H9 (cell line): ENCODE measurements around the gene BIRC3. TPM values are rescaled to one million over a fixed set of nuclear protein-coding genes. Genes with fewer than 3 reads are reported as not detected.

Source experiments
- DNase-seq: peaks from one replicate; pipeline ENCODE4 v3.0.0-alpha.2; 2017
- H2AFZ ChIP-seq: one replicate; pipeline ENCODE4 v1.6.1; 2013; ENCODE audit warnings: mild to moderate bottlenecking, low read length, control low read depth, moderate library complexity
- H2AK5ac ChIP-seq: 2 replicates; pipeline ENCODE4 v1.6.1; 2013; ENCODE audit warnings: low read length, control low read depth, mixed read lengths; ENCODE audit not compliant: insufficient read length
- H2BK120ac ChIP-seq: one replicate; pipeline ENCODE4 v1.6.1; 2013; ENCODE audit warnings: low read depth, mild to moderate bottlenecking, low read length, control low read depth, inconsistent platforms; ENCODE audit not compliant: poor library complexity, severe bottlenecking
- H2BK12ac ChIP-seq: 2 replicates; pipeline ENCODE4 v1.6.1; 2013; ENCODE audit warnings: low read length, control low read depth, mixed read lengths, low read depth; ENCODE audit not compliant: insufficient read length
- H2BK15ac ChIP-seq: 2 replicates; pipeline ENCODE4 v1.6.1; 2013; ENCODE audit warnings: low read depth, low read length, control low read depth
- H2BK20ac ChIP-seq: one replicate; pipeline ENCODE4 v1.6.1; 2013; ENCODE audit warnings: low read depth, mild to moderate bottlenecking, low read length, control low read depth, inconsistent platforms; ENCODE audit not compliant: poor library complexity, severe bottlenecking
- H2BK5ac ChIP-seq: 2 replicates; pipeline ENCODE4 v1.6.1; 2013; ENCODE audit warnings: low read length, control low read depth, mixed read lengths; ENCODE audit not compliant: insufficient read length
- H3K14ac ChIP-seq: 2 replicates; pipeline ENCODE4 v1.6.1; 2013; ENCODE audit warnings: low read length, control low read depth; ENCODE audit not compliant: insufficient read depth
- H3K18ac ChIP-seq: 2 replicates; pipeline ENCODE4 v1.6.1; 2013; ENCODE audit warnings: low read depth, mild to moderate bottlenecking, mixed read lengths, low read length, control low read depth; ENCODE audit not compliant: insufficient read length
- H3K23ac ChIP-seq: 2 replicates; pipeline ENCODE4 v1.6.1; 2013; ENCODE audit warnings: low read length, control low read depth, mixed read lengths, low read depth; ENCODE audit not compliant: insufficient read length
- H3K23me2 ChIP-seq: 2 replicates; pipeline ENCODE4 v1.6.1; 2013; ENCODE audit warnings: low read depth, mild to moderate bottlenecking, mixed read lengths, low read length, control low read depth; ENCODE audit not compliant: insufficient read length, poor library complexity, severe bottlenecking
- H3K27ac ChIP-seq: 2 replicates; pipeline ENCODE4 v1.5.1; 2013; ENCODE audit warnings: low read length, control low read depth, mixed read lengths, low read depth; ENCODE audit not compliant: insufficient read length
- H3K27me3 ChIP-seq: 2 replicates; pipeline ENCODE4 v1.6.1; 2013; ENCODE audit warnings: low read length, control low read depth, inconsistent platforms; ENCODE audit not compliant: insufficient read depth
- H3K4ac ChIP-seq: 2 replicates; pipeline ENCODE4 v1.6.1; 2013; ENCODE audit warnings: low read depth, mild to moderate bottlenecking, control low read depth, inconsistent platforms, low read length, moderate library complexity
- H3K4me1 ChIP-seq: 2 replicates; pipeline ENCODE4 v1.6.1; 2013; ENCODE audit warnings: low read length, control low read depth, inconsistent platforms; ENCODE audit not compliant: insufficient read depth
- H3K4me2 ChIP-seq: 2 replicates; pipeline ENCODE4 v1.6.1; 2013; ENCODE audit warnings: low read length, control low read depth, mixed read lengths; ENCODE audit not compliant: insufficient read length, insufficient read depth
- H3K56ac ChIP-seq: 2 replicates; pipeline ENCODE4 v1.6.1; 2013; ENCODE audit warnings: low read depth, mild to moderate bottlenecking, mixed read lengths, low read length, control low read depth; ENCODE audit not compliant: insufficient read length
- H3K79me1 ChIP-seq: 2 replicates; pipeline ENCODE4 v1.6.1; 2013; ENCODE audit warnings: low read depth, mild to moderate bottlenecking, moderate library complexity, low read length, control low read depth, inconsistent platforms; ENCODE audit not compliant: insufficient read depth, poor library complexity, severe bottlenecking
- H3K79me2 ChIP-seq: 2 replicates; pipeline ENCODE4 v1.6.1; 2013; ENCODE audit warnings: low read length, control low read depth, inconsistent platforms; ENCODE audit not compliant: insufficient read depth
- H3K9ac ChIP-seq: 2 replicates; pipeline ENCODE4 v1.6.1; 2013; ENCODE audit warnings: low read length, control low read depth, mixed read lengths; ENCODE audit not compliant: insufficient read length; ENCODE audit errors: extremely low read depth
- H3K9me3 ChIP-seq: one replicate; pipeline ENCODE4 v1.6.1; 2013; ENCODE audit warnings: low read depth, low read length, inconsistent platforms; ENCODE audit not compliant: control insufficient read depth
- H3T11ph ChIP-seq: one replicate; pipeline ENCODE4 v1.6.1; 2013; ENCODE audit warnings: mild to moderate bottlenecking, low read length, control low read depth, inconsistent platforms
- H4K20me1 ChIP-seq: one replicate; pipeline ENCODE4 v1.6.1; 2013; ENCODE audit not compliant: control insufficient read depth, insufficient read length, insufficient read depth
- H4K5ac ChIP-seq: 2 replicates; pipeline ENCODE4 v1.6.1; 2013; ENCODE audit warnings: low read depth, mild to moderate bottlenecking, mixed read lengths, low read length, control low read depth; ENCODE audit not compliant: insufficient read length
- H4K8ac ChIP-seq: replicated peaks from 2 replicates; pipeline ENCODE4 v1.6.1; 2013; ENCODE audit warnings: low read length, control low read depth, mixed read lengths, low read depth; ENCODE audit not compliant: insufficient read length
- H4K91ac ChIP-seq: 2 replicates; pipeline ENCODE4 v1.6.1; 2013; ENCODE audit warnings: low read depth, mild to moderate bottlenecking, moderate library complexity, mixed read lengths, low read length, control low read depth; ENCODE audit not compliant: insufficient read length
- H3K27ac Mint-ChIP-seq, 3 experiments: 2 replicates in 2 of 3; 3 replicates in 1 of 3; pipeline ENCODE4 v1.8.0; 2020 to 2021; ENCODE audit warnings: mixed read lengths in 3 of 3, mild to moderate bottlenecking in 1 of 3, moderate library complexity in 1 of 3
- H3K27me3 Mint-ChIP-seq: 2 replicates; pipeline ENCODE4 v1.8.0; 2021; ENCODE audit warnings: low read depth, mild to moderate bottlenecking, moderate library complexity, mixed read lengths
- H3K36me3 Mint-ChIP-seq, 3 experiments: 2 replicates in 2 of 3; 3 replicates in 1 of 3; pipeline ENCODE4 v1.8.0; 2020 to 2021; ENCODE audit warnings: low read depth in 3 of 3, mixed read lengths in 3 of 3; ENCODE audit not compliant: insufficient read depth in 1 of 3
- H3K4me1 Mint-ChIP-seq, 2 experiments: 2 replicates each; pipeline ENCODE4 v1.8.0; 2020; ENCODE audit warnings: mixed read lengths in 2 of 2
- H3K4me3 Mint-ChIP-seq, 2 experiments: 2 replicates in 1 of 2; 3 replicates in 1 of 2; pipeline ENCODE4 v1.8.0; 2020 to 2021; ENCODE audit warnings: mild to moderate bottlenecking in 2 of 2, mixed read lengths in 2 of 2, moderate library complexity in 1 of 2
- H3K9me3 Mint-ChIP-seq, 2 experiments: 2 replicates in 1 of 2; 3 replicates in 1 of 2; pipeline ENCODE4 v1.8.0; 2020; ENCODE audit warnings: mild to moderate bottlenecking in 2 of 2, mixed read lengths in 2 of 2, moderate library complexity in 1 of 2
- total RNA-seq: library from RNA; stranded (reverse); gene quantifications from 2 replicates; pipeline ENCODE4 v1.2.1, GENCODE V29; 2021
- TF ChIP-seq, protein P1 (sequence below): fragments of 200-600 bp; sonication (generic); conservative IDR thresholded peaks from 3 replicates; pipeline ENCODE4 v1.8.0; 2021; ENCODE audit warnings: antibody characterized with exemption, mild to moderate bottlenecking

Gene BIRC3
- total RNA-seq, 1 experiment from 2014 or later = 0.04 TPM

DNA sequence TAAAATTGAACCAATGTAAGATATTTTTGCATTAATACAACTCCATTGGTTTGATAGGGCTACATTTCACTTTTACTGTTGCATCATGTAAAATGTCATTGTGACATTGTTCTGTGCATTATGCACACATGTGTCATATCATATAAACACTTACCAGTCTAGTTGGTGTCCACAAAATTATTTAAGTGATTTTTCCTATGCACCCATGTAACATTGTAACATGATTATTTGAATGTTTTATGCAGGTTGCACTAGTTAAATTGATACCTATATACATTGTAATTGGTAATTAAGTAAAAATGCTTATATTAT lies 9.6 kb upstream of the BIRC3 start:
- Histone ChIP-seq H4K20me1 (no peaks in the 10 kb centered on the region), H2BK120ac (no peak overlapping the region), H3K56ac (no peak overlapping the region), H4K5ac (no peak overlapping the region), H2AK5ac (no peak overlapping the region), H3K23me2 (no peaks in the 10 kb centered on the region), H2BK15ac (no peak overlapping the region), H3K14ac (no peak overlapping the region), H3T11ph (no peak overlapping the region), H2AFZ (no peak overlapping the region), H3K23ac (no peak overlapping the region), H3K9me3 (peaks cover 2% of the 10 kb centered on the region), H4K91ac (no peak overlapping the region), H3K27me3 (no peaks in the 10 kb centered on the region), H3K27ac (no peak overlapping the region), H3K79me1 (no peaks in the 10 kb centered on the region), H3K79me2 (no peaks in the 10 kb centered on the region), H3K4me1 (no peaks in the 10 kb centered on the region), H3K9ac (no peak overlapping the region), H2BK12ac (no peak overlapping the region), H2BK5ac (no peak overlapping the region), H3K4ac (no peak overlapping the region), H3K18ac (no peak overlapping the region), H2BK20ac (no peak overlapping the region), H3K4me2 (no peak overlapping the region), H4K8ac (no peak overlapping the region)
- Mint-ChIP-seq H3K9me3 (peaks cover 10 to 11% of the 10 kb centered on the region in 2 experiments), H3K4me3 (no peak overlapping the region), H3K36me3 (peaks cover 3 to 6% (median 4%) of the 10 kb centered on the region in 3 experiments; a peak in 4 of 7 replicates), H3K27me3 (no peaks in the 10 kb centered on the region), H3K4me1 (peaks cover 4 to 6% of the 10 kb centered on the region in 2 experiments; a peak in 2 of 4 replicates), H3K27ac (no peak overlapping the region)
- DNase-seq = no peak
- TF ChIP-seq, protein P1, sequence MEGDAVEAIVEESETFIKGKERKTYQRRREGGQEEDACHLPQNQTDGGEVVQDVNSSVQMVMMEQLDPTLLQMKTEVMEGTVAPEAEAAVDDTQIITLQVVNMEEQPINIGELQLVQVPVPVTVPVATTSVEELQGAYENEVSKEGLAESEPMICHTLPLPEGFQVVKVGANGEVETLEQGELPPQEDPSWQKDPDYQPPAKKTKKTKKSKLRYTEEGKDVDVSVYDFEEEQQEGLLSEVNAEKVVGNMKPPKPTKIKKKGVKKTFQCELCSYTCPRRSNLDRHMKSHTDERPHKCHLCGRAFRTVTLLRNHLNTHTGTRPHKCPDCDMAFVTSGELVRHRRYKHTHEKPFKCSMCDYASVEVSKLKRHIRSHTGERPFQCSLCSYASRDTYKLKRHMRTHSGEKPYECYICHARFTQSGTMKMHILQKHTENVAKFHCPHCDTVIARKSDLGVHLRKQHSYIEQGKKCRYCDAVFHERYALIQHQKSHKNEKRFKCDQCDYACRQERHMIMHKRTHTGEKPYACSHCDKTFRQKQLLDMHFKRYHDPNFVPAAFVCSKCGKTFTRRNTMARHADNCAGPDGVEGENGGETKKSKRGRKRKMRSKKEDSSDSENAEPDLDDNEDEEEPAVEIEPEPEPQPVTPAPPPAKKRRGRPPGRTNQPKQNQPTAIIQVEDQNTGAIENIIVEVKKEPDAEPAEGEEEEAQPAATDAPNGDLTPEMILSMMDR = no peak
